Suprapubic skin (tissue), 4 donors: ENCODE measurements around the gene PDZD8. TPM values are rescaled to one million over a fixed set of nuclear protein-coding genes. Genes with fewer than 3 reads are reported as not detected.

Experiments used
- DNase-seq, 2 donors: peaks; one replicate each; pipeline ENCODE4 v3.0.0-alpha.2; 2019; ENCODE audit warnings: low spot score in 2 of 2
- H3K27ac ChIP-seq: fragments of 200-600 bp; sonication (generic); one replicate; pipeline ENCODE4 v1.5.1; 2019
- H3K27me3 ChIP-seq: fragments of 200-600 bp; sonication (generic); one replicate; pipeline ENCODE4 v1.5.1; 2019
- H3K36me3 ChIP-seq: fragments of 200-600 bp; sonication (generic); one replicate; pipeline ENCODE4 v1.5.1; 2019
- H3K4me1 ChIP-seq: fragments of 200-600 bp; sonication (generic); one replicate; pipeline ENCODE4 v1.5.1; 2019
- H3K4me3 ChIP-seq: fragments of 200-600 bp; sonication (generic); one replicate; pipeline ENCODE4 v1.5.1; 2019; ENCODE audit warnings: mild to moderate bottlenecking
- H3K9me3 ChIP-seq: fragments of 200-600 bp; sonication (generic); one replicate; pipeline ENCODE4 v1.5.1; 2019
- EP300 ChIP-seq: sonication (generic); formaldehyde crosslinking; IDR thresholded peaks from one replicate; pipeline ENCODE4 v1.6.1; 2017; ENCODE audit warnings: antibody characterized with exemption
- POLR2A ChIP-seq, 2 donors: fragments of 450-650 bp; IDR thresholded peaks; one replicate each; pipeline ENCODE4 v1.6.1; 2017; ENCODE audit warnings: antibody characterized with exemption in 2 of 2, mild to moderate bottlenecking in 2 of 2, moderate library complexity in 2 of 2
- POLR2AphosphoS5 ChIP-seq, 3 donors: sonication (generic); formaldehyde crosslinking; IDR thresholded peaks; one replicate each; pipeline ENCODE4 v1.6.1; 2017; ENCODE audit warnings: antibody characterized with exemption in 3 of 3
- whole genome bisulfite sequencing: methylation state at CpG from one replicate; pipeline ENCODE4 v1.1.5; 2018; 5-methylcytosine and 5-hydroxymethylcytosine counted together
- total RNA-seq, 4 donors: library from RNA; depleted of rRNA; stranded (reverse); fragments of >200 nt; gene quantifications; one replicate each; pipeline ENCODE4 v1.1.0, GENCODE V29; 2016
- TF ChIP-seq, protein P1 (sequence below), 2 donors: fragments of 200-600 bp in 1 of 2; fragments of 450-650 bp in 1 of 2; sonication (generic) in 1 of 2; IDR thresholded peaks; one replicate each; pipeline ENCODE4 v1.5.1; 2016 to 2019; ENCODE audit warnings: antibody characterized with exemption in 2 of 2, mild to moderate bottlenecking in 1 of 2, moderate library complexity in 1 of 2

Gene PDZD8
- total RNA-seq, 4 donors from 2014 or later, result 23.7 to 46.2 (median 36.4) TPM

DNA sequence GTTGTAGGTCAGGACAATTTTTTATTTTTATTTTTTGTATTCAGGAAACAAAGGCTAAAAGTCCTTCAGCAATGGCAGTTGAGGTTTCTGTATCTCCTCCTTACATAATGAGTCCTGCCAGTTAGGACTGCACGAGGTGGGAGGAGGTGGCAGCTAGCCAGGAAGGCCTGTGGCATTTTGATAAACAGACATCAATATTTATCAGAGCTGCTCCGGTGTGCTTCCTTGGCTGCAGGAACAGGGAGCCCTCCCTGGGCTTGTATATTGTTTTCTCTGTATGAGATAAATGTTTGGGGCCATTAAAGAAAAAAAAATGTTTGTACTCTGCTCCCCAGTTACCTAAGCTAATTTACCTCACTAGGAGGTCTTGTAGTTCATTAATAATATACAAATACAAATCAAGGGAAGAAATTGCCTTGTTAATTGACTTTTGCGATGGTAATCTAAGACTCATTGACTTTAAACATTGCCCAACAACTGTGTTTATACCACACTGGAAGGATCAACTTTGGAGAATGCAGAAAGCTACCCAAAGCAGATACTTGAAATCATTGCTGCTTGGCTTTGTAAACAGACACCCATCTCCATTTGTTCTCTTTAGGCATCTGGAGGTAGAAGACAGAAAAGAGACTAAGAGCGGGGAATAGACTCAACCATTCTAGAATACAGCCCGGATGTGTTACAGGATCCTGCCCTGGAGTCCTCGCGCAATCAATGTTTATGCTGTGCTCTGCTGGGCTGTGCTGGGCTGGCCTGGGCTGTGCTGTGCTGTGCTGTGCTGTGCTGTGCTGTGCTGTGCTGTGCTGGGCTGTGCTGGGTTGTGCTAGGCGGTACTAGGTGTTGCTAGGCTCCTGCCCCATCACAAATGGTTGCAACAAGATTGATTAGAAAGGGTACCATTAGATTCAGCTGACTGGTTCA lies 36.5 kb upstream of the PDZD8 start:
- H3K27me3 ChIP-seq, result no peaks in the 10 kb centered on the region
- no peak overlapping the region for H3K4me3 ChIP-seq
- peaks cover 9% of the 10 kb centered on the region for H3K4me1 ChIP-seq
- no peak for DNase-seq
- TF ChIP-seq POLR2A (IDR thresholded peaks at IDR 0.05), result no peak
- TF ChIP-seq, protein P1, sequence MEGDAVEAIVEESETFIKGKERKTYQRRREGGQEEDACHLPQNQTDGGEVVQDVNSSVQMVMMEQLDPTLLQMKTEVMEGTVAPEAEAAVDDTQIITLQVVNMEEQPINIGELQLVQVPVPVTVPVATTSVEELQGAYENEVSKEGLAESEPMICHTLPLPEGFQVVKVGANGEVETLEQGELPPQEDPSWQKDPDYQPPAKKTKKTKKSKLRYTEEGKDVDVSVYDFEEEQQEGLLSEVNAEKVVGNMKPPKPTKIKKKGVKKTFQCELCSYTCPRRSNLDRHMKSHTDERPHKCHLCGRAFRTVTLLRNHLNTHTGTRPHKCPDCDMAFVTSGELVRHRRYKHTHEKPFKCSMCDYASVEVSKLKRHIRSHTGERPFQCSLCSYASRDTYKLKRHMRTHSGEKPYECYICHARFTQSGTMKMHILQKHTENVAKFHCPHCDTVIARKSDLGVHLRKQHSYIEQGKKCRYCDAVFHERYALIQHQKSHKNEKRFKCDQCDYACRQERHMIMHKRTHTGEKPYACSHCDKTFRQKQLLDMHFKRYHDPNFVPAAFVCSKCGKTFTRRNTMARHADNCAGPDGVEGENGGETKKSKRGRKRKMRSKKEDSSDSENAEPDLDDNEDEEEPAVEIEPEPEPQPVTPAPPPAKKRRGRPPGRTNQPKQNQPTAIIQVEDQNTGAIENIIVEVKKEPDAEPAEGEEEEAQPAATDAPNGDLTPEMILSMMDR (IDR thresholded peaks at IDR 0.05), result no peak
- TF ChIP-seq POLR2AphosphoS5 (IDR thresholded peaks at IDR 0.05), result no peak
- no peak for TF ChIP-seq EP300
- H3K27ac ChIP-seq, result no peak overlapping the region
- H3K36me3 ChIP-seq, result no peaks in the 10 kb centered on the region
- 62% methylated on average over 8 of the region's 8 CpGs for WGBS
- no peaks in the 10 kb centered on the region for H3K9me3 ChIP-seq

DNA sequence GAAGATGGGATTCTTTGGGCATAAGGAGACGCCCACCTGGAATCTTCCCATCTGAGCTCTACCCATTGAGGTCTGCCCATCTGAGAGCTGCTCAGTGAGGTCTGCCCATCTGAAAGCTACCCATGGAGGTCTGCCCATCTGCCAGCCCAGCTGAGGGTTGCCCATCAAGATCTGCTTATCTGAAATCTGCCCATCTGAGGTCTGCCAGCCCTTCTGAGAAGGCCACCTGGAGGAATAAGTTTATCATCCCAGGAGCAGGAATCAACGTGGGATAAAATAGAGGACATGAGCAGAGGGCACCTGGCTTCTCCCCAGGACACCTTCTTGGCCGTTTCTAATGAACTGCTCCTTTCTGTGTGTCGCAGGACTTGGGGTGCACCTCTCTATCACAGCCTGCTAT lies 35.3 kb upstream of the PDZD8 start:
- Histone ChIP-seq H3K4me1 (peaks cover 9% of the 10 kb centered on the region), H3K27ac (no peak overlapping the region), H3K9me3 (no peaks in the 10 kb centered on the region), H3K36me3 (no peaks in the 10 kb centered on the region), H3K27me3 (no peaks in the 10 kb centered on the region), H3K4me3 (no peak overlapping the region)
- TF ChIP-seq POLR2AphosphoS5 (IDR thresholded peaks at IDR 0.05) (no peak), POLR2A (IDR thresholded peaks at IDR 0.05) (no peak), EP300 (no peak)
- TF ChIP-seq, protein P1 (IDR thresholded peaks at IDR 0.05), result no peak
- WGBS, result 87% methylated on average over 4 of the region's 4 CpGs
- no peak for DNase-seq

DNA sequence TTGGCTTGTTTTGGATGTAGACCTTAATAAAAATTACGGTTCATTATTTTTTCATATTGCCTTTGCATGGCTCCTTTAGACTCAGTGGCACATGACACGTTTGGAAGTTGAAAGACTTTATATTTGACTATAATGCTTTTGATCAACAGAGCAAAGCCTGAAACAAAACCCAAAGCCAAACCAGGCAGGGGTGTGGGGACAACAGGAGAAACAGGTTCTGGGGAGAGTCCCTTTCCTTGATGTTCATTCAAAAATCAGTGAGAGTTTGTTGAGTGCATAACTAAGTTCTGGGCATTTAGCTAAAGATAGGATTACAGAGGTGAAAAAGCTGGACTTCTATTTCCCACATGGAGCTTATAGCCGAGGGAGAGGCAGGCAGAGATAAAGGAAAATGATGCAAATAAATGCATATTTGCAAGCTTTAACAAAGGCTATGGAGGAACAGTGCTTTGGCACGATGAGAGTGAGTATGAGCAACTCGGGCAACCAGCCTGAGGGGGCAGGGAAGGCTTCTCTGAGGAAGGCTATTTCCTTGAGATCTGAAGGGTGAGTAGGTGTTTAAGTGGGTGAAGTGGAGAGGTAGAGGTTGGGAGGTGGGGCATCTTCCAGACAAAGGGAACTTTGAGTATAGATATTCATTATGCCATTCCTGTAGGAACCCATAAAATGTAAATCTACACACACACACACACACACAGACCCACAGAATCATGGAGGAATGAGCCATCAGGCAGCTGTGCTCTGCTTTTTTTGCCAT lies 34.5 kb upstream of the PDZD8 start:
- no peak for DNase-seq
- TF ChIP-seq, protein P1 (IDR thresholded peaks at IDR 0.05), result no peak
- no peak for TF ChIP-seq EP300
- TF ChIP-seq POLR2A (IDR thresholded peaks at IDR 0.05), result no peak
- no peak for TF ChIP-seq POLR2AphosphoS5 (IDR thresholded peaks at IDR 0.05)
- no peak overlapping the region for H3K4me3 ChIP-seq
- peaks cover 9% of the 10 kb centered on the region for H3K4me1 ChIP-seq
- peaks cover 3% of the 10 kb centered on the region for H3K27me3 ChIP-seq
- no peaks in the 10 kb centered on the region for H3K9me3 ChIP-seq
- H3K27ac ChIP-seq, result no peak overlapping the region
- H3K36me3 ChIP-seq, result no peaks in the 10 kb centered on the region
- WGBS, result 42% methylated on average over 5 of the region's 5 CpGs

DNA sequence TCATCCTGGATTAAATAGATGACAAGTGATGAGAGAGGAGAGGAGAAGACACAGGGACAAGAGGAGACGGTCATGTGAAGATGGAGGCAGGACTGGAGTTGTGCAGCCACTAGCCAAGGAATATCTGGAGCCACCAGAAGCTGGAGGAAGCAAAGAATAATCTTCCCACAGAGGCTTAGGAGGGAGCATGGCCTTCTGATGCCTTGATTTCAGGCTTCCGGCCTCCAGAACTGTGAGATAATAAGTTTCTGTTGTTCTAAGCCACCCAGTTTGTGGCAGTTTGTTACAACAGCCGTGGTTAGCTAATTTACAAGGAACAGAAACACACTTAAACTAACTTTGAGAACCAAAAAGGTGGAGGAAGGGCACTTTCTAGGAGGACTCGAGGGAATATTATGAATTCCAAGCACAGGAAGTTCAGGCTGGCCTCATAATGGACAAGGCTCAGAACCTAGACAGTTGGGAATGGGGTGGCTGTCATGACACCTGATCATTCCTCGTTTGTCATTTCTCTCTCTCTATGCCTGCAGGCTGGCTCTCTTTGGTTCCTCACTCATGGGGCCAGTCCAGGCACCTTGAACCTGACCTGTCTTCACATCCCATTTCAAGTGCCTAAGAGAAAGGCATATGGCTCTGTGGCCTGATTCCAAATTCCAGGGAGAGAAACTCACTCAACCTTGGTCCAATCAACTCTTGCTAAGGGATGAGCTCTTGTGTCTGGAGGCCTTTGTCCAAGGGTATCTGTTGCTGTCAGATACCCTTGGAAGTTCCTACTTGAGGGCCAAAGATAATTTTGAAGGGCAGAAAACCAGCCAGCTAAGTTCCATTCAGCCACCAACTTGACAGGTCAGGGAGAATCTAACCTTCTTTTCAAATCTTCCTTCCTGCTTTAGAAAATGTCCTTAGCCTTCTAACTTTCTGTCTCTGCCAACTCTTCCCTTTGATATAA lies 33.5 kb upstream of the PDZD8 start:
- no peak for TF ChIP-seq POLR2A (IDR thresholded peaks at IDR 0.05)
- TF ChIP-seq, protein P1 (IDR thresholded peaks at IDR 0.05), result no peak
- 77% methylated on average over 5 of the region's 5 CpGs for WGBS
- Histone ChIP-seq H3K4me1 (peaks cover 9% of the 10 kb centered on the region), H3K36me3 (no peaks in the 10 kb centered on the region), H3K9me3 (no peaks in the 10 kb centered on the region), H3K4me3 (no peak overlapping the region), H3K27me3 (peaks cover 3% of the 10 kb centered on the region), H3K27ac (no peak overlapping the region)
- DNase-seq, result no peak
